ENCODE results near the gene GRB14. TPM values are rescaled to one million over a fixed set of nuclear protein-coding genes. Genes with fewer than 3 reads are reported as not detected.

The GRB14 gene
- total RNA-seq, 2 experiments from 2014 or later = not detected

DNA sequence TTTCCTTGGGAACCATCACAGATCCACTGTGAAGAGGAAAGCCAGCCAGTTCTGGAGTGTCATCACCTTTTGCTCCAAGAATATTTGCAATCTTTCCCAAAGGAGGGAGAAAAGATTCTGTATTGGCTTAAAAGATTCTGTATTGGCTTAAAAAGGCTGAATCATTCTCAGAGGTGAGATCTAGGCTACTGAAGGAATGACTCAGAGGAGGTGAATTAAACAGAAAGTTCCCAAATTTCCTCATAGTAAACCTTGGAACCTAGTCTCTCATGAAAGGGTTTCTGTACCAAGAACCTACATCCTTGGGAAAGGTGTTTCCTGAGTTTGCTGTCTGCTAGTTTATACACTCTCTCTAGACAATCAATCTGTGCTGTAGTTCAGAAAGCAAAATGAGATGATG is 34.1 kb upstream of the GRB14 start:
- Histone ChIP-seq H2AFZ (ENCODE audit: low read length) (no peak overlapping the region), H3K9me3 (ENCODE audit: low read length) (no peaks in the 10 kb centered on the region), H3K4me3 (ENCODE audit: low read depth, low read length, poor library complexity, severe bottlenecking) (no peak overlapping the region), H3K79me2 (ENCODE audit: insufficient read depth, low read depth, low read length) (no peaks in the 10 kb centered on the region), H3K9me2 (ENCODE audit: insufficient read depth, low read length) (no peaks in the 10 kb centered on the region), H3K36me3 (ENCODE audit: insufficient read depth, low read length) (no peaks in the 10 kb centered on the region), H3K4me2 (ENCODE audit: low read length) (no peak overlapping the region), H3K4me1 (ENCODE audit: insufficient read depth, low read length, poor library complexity, severe bottlenecking) (no peaks in the 10 kb centered on the region), H4K20me1 (ENCODE audit: insufficient read depth, low read length) (no peaks in the 10 kb centered on the region), H3K27ac (ENCODE audit: low read depth, low read length, poor library complexity, severe bottlenecking) (no peak overlapping the region)
- no TSS peak for BruUV-seq (replicated peaks)
- ChIA-PET CTCF (ENCODE audit: unreplicated experiment) (no interaction called here), POLR2A (interaction anchor here (0.9 kb wide), 1 partner anchor 37 kb away, joined by 3 read pairs; no protein-coding TSS in a partner anchor)
- intact Hi-C loops (cut with micrococcal nuclease; ENCODE audit: unreplicated experiment) = loop anchor here (5.0 kb wide), 1 partner anchor 717 kb away; no protein-coding TSS in a partner anchor
- TF ChIP-seq, protein P1, sequence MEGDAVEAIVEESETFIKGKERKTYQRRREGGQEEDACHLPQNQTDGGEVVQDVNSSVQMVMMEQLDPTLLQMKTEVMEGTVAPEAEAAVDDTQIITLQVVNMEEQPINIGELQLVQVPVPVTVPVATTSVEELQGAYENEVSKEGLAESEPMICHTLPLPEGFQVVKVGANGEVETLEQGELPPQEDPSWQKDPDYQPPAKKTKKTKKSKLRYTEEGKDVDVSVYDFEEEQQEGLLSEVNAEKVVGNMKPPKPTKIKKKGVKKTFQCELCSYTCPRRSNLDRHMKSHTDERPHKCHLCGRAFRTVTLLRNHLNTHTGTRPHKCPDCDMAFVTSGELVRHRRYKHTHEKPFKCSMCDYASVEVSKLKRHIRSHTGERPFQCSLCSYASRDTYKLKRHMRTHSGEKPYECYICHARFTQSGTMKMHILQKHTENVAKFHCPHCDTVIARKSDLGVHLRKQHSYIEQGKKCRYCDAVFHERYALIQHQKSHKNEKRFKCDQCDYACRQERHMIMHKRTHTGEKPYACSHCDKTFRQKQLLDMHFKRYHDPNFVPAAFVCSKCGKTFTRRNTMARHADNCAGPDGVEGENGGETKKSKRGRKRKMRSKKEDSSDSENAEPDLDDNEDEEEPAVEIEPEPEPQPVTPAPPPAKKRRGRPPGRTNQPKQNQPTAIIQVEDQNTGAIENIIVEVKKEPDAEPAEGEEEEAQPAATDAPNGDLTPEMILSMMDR (conservative IDR thresholded peaks at IDR 0.05; ENCODE audit: low read length) = no peak
- TF ChIP-seq EZH2phosphoT487 (IDR thresholded peaks at IDR 0.05; ENCODE audit: borderline replicate concordance, low read depth, low read length) = no peak
- no peak for DNase-seq (ENCODE audit: low spot score)

DNA sequence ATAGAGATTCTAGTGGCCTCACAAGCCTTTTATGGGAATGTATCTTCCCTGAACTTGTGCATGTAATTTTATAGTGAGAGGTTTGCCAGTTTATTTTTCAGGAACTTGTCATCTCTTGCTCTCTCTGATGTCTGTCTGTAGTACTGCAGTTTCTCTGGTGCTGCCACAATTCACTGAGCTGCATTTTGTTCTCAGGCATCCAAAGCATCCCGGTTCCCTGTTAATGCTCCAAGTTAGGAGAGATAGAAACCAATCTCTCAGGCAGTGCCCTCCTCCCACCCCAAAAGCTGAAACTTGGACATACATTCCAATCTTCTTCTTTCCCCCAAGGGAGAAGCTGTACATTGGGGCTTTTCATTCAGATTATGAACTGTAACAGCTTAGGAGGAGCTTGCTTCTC is 30.1 kb upstream of the GRB14 start:
- DNase-seq (ENCODE audit: low spot score) = no peak
- Histone ChIP-seq H3K9me3 (ENCODE audit: low read length) (no peaks in the 10 kb centered on the region), H3K4me2 (ENCODE audit: low read length) (no peak overlapping the region), H2AFZ (ENCODE audit: low read length) (no peak overlapping the region), H3K36me3 (ENCODE audit: insufficient read depth, low read length) (no peaks in the 10 kb centered on the region), H4K20me1 (ENCODE audit: insufficient read depth, low read length) (no peaks in the 10 kb centered on the region), H3K4me1 (ENCODE audit: insufficient read depth, low read length, poor library complexity, severe bottlenecking) (no peaks in the 10 kb centered on the region), H3K4me3 (ENCODE audit: low read depth, low read length, poor library complexity, severe bottlenecking) (no peak overlapping the region), H3K79me2 (ENCODE audit: insufficient read depth, low read depth, low read length) (no peaks in the 10 kb centered on the region), H3K9me2 (ENCODE audit: insufficient read depth, low read length) (no peaks in the 10 kb centered on the region), H3K27ac (ENCODE audit: low read depth, low read length, poor library complexity, severe bottlenecking) (no peak overlapping the region)
- ChIA-PET CTCF (ENCODE audit: unreplicated experiment) (no interaction called here), POLR2A (interaction anchor here (0.8 kb wide), 1 partner anchor 20 kb away, joined by 3 read pairs; no protein-coding TSS in a partner anchor)
- BruUV-seq (replicated peaks) = no TSS peak
- no peak for TF ChIP-seq EZH2phosphoT487 (IDR thresholded peaks at IDR 0.05; ENCODE audit: borderline replicate concordance, low read depth, low read length)
- TF ChIP-seq, protein P1 (conservative IDR thresholded peaks at IDR 0.05; ENCODE audit: low read length) = no peak
- intact Hi-C loops (cut with micrococcal nuclease; ENCODE audit: unreplicated experiment) = no loop called here

DNA sequence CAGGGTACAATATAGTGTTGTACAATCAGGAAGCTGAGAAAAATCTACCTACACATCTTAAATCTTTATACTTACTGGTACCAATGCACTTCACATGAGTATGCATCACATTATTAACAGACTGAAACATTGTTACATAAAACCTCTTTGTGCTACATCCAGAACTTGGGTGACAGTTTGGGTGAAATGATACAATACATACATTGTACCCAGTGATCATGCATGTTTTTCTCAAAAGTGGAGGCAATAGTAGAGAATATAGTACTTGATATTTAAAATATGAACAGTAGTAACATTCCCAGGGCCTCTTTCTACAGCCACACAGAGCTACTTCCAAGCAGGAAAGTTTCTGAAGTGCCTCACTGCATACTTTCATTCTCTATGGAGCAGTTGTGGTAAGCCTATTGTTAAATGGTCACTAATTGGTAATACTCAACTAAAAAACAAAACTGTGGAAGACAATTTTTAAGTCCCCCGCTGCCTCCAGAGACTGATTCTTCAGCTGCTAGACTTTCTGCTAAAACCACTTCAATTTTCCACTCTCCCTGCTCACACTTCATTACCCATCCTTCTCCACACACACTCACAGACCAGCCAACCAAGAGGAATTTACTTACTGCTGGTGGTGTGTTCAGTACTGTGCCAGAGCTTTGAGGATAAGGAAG is 22.9 kb upstream of the GRB14 start:
- no TSS peak for BruUV-seq (replicated peaks)
- Histone ChIP-seq H3K4me1 (ENCODE audit: insufficient read depth, low read length, poor library complexity, severe bottlenecking) (no peaks in the 10 kb centered on the region), H3K27ac (ENCODE audit: low read depth, low read length, poor library complexity, severe bottlenecking) (no peak overlapping the region), H3K79me2 (ENCODE audit: insufficient read depth, low read depth, low read length) (no peaks in the 10 kb centered on the region), H3K4me2 (ENCODE audit: low read length) (no peak overlapping the region), H3K9me2 (ENCODE audit: insufficient read depth, low read length) (no peaks in the 10 kb centered on the region), H3K4me3 (ENCODE audit: low read depth, low read length, poor library complexity, severe bottlenecking) (no peak overlapping the region), H2AFZ (ENCODE audit: low read length) (no peak overlapping the region), H3K9me3 (ENCODE audit: low read length) (no peaks in the 10 kb centered on the region), H3K36me3 (ENCODE audit: insufficient read depth, low read length) (no peaks in the 10 kb centered on the region), H4K20me1 (ENCODE audit: insufficient read depth, low read length) (no peaks in the 10 kb centered on the region)
- DNase-seq (ENCODE audit: low spot score) = no peak
- TF ChIP-seq EZH2phosphoT487 (IDR thresholded peaks at IDR 0.05; ENCODE audit: borderline replicate concordance, low read depth, low read length) = no peak
- TF ChIP-seq, protein P1 (conservative IDR thresholded peaks at IDR 0.05; ENCODE audit: low read length) = no peak
- ChIA-PET CTCF (ENCODE audit: unreplicated experiment) (no interaction called here), POLR2A (interaction anchor here (1.6 to 1.7 kb wide), 2 partner anchors 10 to 29 kb away, joined by 3 to 4 read pairs; no protein-coding TSS in a partner anchor)
- intact Hi-C loops (cut with micrococcal nuclease; ENCODE audit: unreplicated experiment) = no loop called here
